HL-60/S4 treated with retinoic acid at 250 ng/mL for 4 days and 3 days (cell line): ENCODE results near the gene TMEM37.

Experiments used
- in situ Hi-C: fragments of 300-500 bp; cut with MboI; formaldehyde crosslinking; loops from 2 replicates; pipeline ENCODE4 v1.7.0; 2022; ENCODE audit warnings: low sequenced_read_pairs

The TMEM37 gene

GRCh38 chr2:119475225-119475856, 43.7 kb downstream of the TMEM37 start:
- in situ Hi-C loops: loop anchor here (10.0 kb wide), 1 partner anchor 51 kb away; no protein-coding TSS in a partner anchor

- in situ Hi-C loops: loop anchor here (10.0 kb wide), 1 partner anchor 51 kb away; no protein-coding TSS in a partner anchor
Measured at GRCh38 chr2:119475857-119476244, 44.2 kb downstream of the TMEM37 start.

- in situ Hi-C loops: loop anchor here (10.0 kb wide), 1 partner anchor 52 kb away; no protein-coding TSS in a partner anchor
Measured at GRCh38 chr2:119476301-119477112, 44.9 kb downstream of the TMEM37 start.

DNA sequence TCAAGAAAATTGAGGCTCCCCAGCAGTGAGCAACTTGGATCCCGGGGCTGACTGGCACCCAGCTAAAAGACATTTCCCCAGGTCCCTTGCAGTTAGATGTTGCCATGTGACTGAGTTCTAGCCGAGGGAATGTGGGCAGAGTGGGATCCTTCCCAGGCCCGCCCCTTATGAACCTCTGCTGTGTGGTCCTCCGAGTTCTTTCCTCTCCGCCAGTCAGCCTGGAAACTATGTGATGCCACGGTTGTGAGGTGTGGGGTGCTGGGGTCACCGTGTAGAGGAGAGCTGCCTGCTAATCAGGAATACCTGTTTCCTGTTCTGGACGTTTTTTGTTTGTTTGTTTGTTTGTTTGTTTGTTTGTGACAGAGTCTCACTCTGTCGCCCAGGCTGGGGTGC, 45.5 kb downstream of the TMEM37 start:
- in situ Hi-C loops: loop anchor here (10.0 kb wide), 1 partner anchor 52 kb away; no protein-coding TSS in a partner anchor

GRCh38 chr2:119478188-119478977, 46.7 kb downstream of the TMEM37 start:
- in situ Hi-C loops: loop anchor here (10.0 kb wide), 1 partner anchor 54 kb away; no protein-coding TSS in a partner anchor

DNA sequence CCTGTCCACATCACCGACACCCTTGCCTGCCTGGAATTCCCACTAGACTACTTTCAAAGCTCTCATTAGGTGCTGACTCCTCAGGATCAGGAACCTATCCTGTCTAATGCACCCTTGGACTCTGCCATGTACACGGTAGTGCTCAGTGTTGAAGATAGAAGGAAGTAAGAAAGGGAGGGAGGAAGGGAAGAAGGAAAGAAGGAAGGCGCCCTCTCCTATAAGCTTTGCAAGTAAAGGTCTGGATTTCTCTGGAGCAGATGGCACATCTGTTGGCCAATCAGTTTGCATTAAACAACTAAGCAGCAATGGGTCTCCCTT, 47.3 kb downstream of the TMEM37 start:
- in situ Hi-C loops: loop anchor here (10.0 kb wide), 1 partner anchor 54 kb away; no protein-coding TSS in a partner anchor

GRCh38 chr2:119480184-119480583, 48.5 kb downstream of the TMEM37 start:
- in situ Hi-C loops: no loop called here

GRCh38 chr2:119480718-119481142, 49.1 kb downstream of the TMEM37 start:
- in situ Hi-C loops: no loop called here

DNA sequence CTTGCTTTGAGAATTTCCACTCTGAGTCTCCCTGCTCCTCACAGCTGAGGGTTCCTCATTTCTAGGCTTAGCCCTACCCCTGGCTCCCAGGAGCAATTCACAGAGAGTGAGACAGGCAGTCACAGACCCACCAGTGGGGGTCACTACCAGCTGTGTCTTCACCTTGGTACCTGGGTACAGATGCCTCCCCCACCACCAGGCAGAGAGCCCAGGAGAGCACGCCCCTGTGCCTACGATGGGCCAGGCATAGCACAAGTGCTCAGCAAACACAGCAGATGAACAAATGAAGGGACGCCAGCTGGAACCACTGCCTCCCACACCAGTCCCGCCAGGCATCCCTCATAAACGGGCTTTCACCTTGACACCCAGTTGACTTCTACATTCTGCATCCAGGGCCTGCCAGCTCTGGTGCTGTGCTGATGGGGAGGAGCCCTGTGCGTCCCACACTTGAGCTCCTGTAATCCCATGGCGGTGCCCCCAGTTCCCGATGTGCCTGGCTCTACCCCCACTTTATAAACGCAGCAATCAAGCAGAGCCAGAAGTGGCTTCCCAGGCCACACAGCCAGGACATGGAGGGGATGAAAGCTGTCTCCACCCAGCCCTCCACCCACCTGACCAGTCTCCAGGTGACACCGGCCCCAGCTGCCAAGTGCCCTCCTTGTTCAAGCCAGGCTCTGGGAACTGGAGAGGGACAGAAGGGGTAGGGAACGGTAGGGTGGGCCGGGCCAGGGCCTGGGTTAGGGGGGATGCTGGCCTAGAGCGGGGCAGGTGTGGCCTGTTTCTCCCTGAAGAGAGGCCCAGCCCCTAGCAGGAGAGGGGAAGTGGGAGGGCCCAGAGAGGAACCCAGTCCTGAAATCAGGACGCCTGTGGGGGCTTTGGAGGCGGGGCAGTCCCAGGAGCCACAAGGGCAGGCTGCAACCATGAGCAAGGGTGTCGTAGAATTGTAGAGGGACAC, 50.1 kb downstream of the TMEM37 start:
- in situ Hi-C loops: no loop called here

DNA sequence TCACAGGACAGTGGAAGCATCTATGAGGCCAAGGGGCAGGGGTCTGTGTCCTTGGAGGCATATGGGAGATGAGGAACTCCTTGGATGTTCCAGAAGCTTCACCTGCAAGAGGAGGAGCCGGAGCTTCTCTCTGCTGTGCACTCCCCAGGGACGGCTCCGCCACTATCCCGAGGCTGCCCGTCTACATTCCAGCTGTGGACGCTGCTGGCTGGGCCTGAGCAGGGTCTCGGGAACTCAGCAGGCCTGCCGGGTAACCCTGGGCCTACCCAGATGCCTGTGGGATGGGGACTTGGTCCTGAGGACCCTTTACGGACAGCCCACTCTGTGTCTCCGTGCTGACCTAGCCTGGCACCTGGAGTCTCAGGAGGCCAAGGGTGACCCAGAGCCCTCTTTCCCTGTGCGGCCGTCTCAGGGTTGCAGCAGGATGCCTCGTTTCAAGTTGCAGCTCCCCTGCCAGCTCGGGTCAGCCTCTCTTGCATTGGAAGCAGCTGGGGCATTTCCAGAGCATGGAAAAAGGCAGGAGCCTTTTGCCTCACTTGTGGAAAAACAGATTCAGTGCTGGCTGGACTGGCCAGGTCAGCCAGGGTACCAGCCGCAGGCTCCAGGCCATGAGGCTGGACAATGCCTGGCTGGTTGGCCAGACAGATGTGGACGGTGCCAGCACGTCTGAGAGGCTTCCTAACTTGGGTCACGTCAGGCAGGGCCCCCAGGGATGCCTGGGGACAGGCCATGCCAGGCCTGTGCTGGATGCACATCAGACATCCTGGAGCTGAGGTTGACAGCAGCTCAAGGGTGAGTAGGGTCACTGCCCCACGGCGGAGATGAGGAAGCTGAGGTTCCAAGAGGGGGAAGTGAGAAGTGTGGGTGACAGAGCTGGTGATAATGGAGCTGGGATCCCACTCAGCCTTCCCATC, 51.1 kb downstream of the TMEM37 start:
- in situ Hi-C loops: no loop called here

DNA sequence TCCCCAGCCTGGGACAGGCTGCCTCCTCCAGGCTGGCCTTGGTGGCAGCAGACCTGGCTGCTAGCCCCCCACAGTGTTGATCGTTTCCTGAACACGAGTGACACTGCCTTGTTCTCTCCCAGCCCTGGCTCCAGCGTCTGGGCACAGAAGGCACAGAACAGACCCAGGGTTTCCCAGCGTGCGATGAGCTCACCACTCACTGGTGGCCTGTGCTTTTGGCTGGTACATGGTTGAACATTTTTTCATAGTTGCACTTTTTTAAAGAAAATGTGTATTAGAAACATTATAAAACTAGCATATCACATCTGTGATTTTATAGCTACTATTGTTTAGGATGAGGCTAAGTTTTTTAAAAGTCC, 51.7 kb downstream of the TMEM37 start:
- in situ Hi-C loops: no loop called here

GRCh38 chr2:119483896-119484718, 52.5 kb downstream of the TMEM37 start:
- in situ Hi-C loops: no loop called here

DNA sequence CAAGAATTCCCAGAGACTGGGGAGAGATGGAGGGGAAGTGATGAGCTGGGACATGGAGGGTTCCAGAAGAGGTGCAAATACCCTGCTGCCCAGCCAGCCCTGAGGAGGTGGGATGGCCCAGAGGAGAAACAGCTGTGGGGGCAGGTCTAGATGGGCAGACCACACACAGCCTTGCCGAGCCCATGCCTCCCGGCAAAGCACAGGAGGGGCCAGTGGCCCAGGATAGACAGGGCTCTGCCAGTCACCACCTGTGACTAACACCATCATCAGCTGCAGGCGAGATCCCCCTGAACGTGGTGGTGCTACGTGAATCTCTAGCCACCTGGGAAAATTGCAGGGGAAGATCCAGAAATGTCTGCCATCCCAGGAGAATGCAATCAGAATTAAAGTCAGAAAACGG, 53.2 kb downstream of the TMEM37 start:
- in situ Hi-C loops: no loop called here

GRCh38 chr2:119485336-119486110, 53.9 kb downstream of the TMEM37 start:
- in situ Hi-C loops: no loop called here

- in situ Hi-C loops: no loop called here
Measured at GRCh38 chr2:119486196-119486827, 54.7 kb downstream of the TMEM37 start.

DNA sequence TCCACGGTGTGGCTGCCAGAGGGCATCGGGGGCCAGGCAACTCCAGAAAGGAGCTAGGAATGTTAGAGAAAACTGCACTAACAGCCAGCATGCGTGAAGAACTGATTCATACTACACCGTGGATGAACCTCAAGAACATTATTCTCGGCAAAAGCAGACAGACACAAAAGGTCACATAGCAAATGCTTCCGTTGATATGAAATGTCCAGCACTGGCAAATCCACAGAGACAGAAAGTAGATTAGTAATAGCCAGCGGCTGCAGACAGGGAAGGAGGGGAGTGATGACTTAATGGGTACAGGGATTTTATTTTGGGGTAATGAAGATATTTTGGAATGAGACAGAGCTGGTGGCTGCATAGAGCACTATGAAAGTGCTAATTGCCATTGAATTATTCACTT, 55.2 kb downstream of the TMEM37 start:
- in situ Hi-C loops: no loop called here
